GM21529 (cell line): Measurements from ENCODE around the gene HTR2A.

Source experiments
- ATAC-seq: cut with Tn5 transposase; IDR thresholded peaks from one replicate; pipeline ENCODE4 v1.9.1; 2021; ENCODE audit not compliant: unreplicated experiment

The HTR2A gene

GRCh38 chr13:46896341-46897137 lies at the start of gene HTR2A:
TSS of gene HTR2A (minus strand) at chr13:46897053. CDS start at chr13:46895906, 1,147 bp downstream.
- ATAC-seq, result no peak

GRCh38 chr13:46936525-46936924 lies 39.7 kb upstream of the HTR2A start:
- no peak for ATAC-seq

- no peak for ATAC-seq
Observed at GRCh38 chr13:46934749-46935148, 37.9 kb upstream of the HTR2A start.

GRCh38 chr13:46926916-46927590 lies 30.2 kb upstream of the HTR2A start:
- no peak for ATAC-seq

GRCh38 chr13:46925486-46925885 lies 28.6 kb upstream of the HTR2A start:
- ATAC-seq, result no peak

- no peak for ATAC-seq
Observed at GRCh38 chr13:46914341-46914740, 17.5 kb upstream of the HTR2A start.

GRCh38 chr13:46913757-46914156 lies 16.9 kb upstream of the HTR2A start:
- no peak for ATAC-seq

GRCh38 chr13:46909042-46909441 lies 12.2 kb upstream of the HTR2A start:
- no peak for ATAC-seq

GRCh38 chr13:46908501-46908900 lies 11.6 kb upstream of the HTR2A start:
- no peak for ATAC-seq

GRCh38 chr13:46906405-46906804 lies 9.6 kb upstream of the HTR2A start:
- no peak for ATAC-seq

GRCh38 chr13:46905249-46905648 lies 8.4 kb upstream of the HTR2A start:
- ATAC-seq, result no peak

GRCh38 chr13:46903748-46904147 lies 6.9 kb upstream of the HTR2A start:
- no peak for ATAC-seq

- ATAC-seq, result no peak
Observed at GRCh38 chr13:46901721-46902120, 4.9 kb upstream of the HTR2A start.

- no peak for ATAC-seq
Observed at GRCh38 chr13:46899801-46900200, 2.9 kb upstream of the HTR2A start.

- ATAC-seq, result no peak
Observed at GRCh38 chr13:46895381-46895780, 1.5 kb downstream of the HTR2A start.

- peak; percentile 24 for ATAC-seq
Observed at GRCh38 chr13:46894568-46894967, 2.3 kb downstream of the HTR2A start.

- peak; percentile 88 for ATAC-seq
Observed at GRCh38 chr13:46893798-46894560, 2.9 kb downstream of the HTR2A start.

- no peak for ATAC-seq
Observed at GRCh38 chr13:46893221-46893740, 3.6 kb downstream of the HTR2A start.

GRCh38 chr13:46885018-46885417 lies 11.8 kb downstream of the HTR2A start:
- no peak for ATAC-seq

GRCh38 chr13:46884531-46884930 lies 12.3 kb downstream of the HTR2A start:
- no peak for ATAC-seq

GRCh38 chr13:46881621-46882020 lies 15.2 kb downstream of the HTR2A start:
- ATAC-seq, result no peak
